ENCODE results near the gene PDLIM4. TPM values are rescaled to one million over a fixed set of nuclear protein-coding genes. Genes with fewer than 3 reads are reported as not detected.
A peak's percentile ranks its signal among the peaks of the same experiment; 100 is the strongest.

The PDLIM4 gene
- total RNA-seq, 8 experiments from 2014 or later = 3.8 to 68.2 (median 19.9) TPM

DNA sequence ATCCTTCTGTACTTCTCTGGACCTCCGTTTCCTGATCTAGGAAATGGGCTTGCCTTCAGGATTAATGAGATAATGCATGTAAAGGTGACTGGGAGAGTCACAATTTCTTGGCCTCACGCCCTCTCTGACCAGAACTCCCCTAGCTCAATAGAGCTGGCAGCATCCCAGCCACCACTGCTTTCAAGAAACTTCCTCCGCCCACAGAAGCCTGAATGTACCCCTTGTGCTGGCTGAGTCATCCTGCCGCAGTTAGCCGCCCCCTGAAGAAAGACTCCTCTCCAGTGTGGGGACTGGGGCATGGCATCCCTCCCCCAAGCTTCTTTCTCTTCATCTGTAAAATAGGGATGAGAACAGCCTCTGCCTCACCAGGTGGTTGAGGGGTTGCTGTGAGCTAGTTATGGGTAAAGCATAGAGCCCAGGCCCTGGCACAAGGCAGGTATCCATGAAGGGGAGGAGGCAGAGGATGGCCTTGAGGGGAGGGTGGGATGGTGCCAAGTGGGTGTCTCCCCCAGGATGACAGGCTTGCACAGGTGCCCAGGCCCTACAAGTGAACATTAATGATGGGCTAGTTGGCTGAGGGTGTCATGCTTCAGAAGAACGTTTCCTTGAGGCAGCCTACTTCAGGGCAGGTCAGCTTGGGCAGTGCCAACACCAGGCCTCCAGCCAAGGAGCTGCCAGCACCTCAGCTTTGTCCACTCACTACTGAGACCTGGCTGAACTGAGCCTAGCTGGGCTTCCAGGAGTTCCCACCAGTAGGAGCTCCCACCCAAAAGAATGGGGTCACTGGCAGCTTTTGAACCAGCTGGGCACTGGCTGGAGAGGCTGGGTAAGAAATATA, 3.4 kb downstream of the PDLIM4 start:
- no peak overlapping the region for H3K4me3 ChIP-seq
- ATAC-seq (replicated peaks in 6 of 8) = peak in 2 of 8 experiments; percentile 5 to 21
- no peak overlapping the region for H3K27ac ChIP-seq
- 30 to 100% (median 75%) methylated on average over 1 to 5 of the region's 6 CpGs; no CpG with 5 or more reads in 1 of the 10 experiments for WGBS, 10 experiments
- H3K4me1 ChIP-seq (replicated peaks in 1 of 2) = peaks cover 27 to 45% of the 10 kb centered on the region in 2 donors
- in situ Hi-C loops (cut with MboI; ENCODE audit: low pct_unique_long_range_greater_than_20kb in 2 of 9, low sequenced_read_pairs in 9 of 9, unreplicated experiment in 9 of 9) = no loop called here

DNA sequence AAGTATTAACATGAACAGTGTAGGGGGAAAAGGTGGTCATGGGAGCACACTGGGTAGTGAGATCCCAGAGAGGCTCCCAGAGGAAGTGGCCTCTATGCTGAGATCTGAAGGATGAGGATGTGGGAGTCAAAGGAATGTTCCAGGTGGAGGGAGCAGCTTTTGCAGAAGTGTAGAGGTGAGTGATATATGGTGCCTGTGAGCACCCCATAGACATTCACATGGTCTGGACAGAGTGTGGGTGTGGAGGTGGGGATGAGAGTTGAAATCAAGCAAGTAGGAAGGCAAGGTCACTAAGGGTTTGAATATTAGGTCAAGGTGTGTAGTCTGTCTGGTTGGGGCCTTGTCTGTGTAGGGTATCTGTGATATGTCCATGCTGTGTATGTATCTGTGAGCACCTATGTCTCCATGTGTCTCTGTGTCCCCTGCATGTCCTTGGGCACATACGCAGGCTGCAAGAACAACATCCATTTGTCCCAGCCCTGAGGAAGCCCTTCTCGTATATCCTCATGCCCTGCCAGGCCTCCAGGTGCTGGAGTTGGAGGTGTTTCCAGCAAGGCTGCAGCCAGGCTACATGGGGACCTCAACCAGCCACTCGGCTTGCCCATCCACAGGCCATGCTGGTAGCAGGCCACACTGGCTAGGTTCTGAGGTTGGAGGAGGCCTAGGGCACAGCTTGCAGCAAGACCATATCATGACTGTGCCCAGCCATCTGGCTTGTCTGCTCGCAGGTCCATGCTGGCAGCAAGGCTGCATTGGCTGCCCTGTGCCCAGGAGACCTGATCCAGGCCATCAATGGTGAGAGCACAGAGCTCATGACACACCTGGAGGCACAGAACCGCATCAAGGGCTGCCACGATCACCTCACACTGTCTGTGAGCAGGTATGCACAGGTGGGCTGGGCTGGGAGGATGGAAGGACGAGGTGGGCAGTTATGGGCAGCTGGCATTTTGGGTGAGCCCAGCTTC, 4.7 kb downstream of the PDLIM4 start:
- no peak for ATAC-seq (replicated peaks in 6 of 8)
- Histone ChIP-seq H3K4me3 (no peak overlapping the region), H3K27ac (no peak overlapping the region), H3K4me1 (replicated peaks in 1 of 2) (peaks cover 29 to 49% of the 10 kb centered on the region in 2 donors)
- in situ Hi-C loops (cut with MboI; ENCODE audit: low pct_unique_long_range_greater_than_20kb in 2 of 9, low sequenced_read_pairs in 9 of 9, unreplicated experiment in 9 of 9) = no loop called here
- 80 to 100% (median 100%) methylated on average over 1 to 4 of the region's 7 CpGs; no CpG with 5 or more reads in 3 of the 10 experiments for WGBS, 10 experiments

GRCh38 chr5:132262882-132263547, 5.5 kb downstream of the PDLIM4 start:
- Histone ChIP-seq H3K4me3 (no peak overlapping the region), H3K4me1 (replicated peaks in 1 of 2) (peaks cover 24 to 45% of the 10 kb centered on the region in 2 donors), H3K27ac (no peak overlapping the region)
- in situ Hi-C loops (cut with MboI; ENCODE audit: low pct_unique_long_range_greater_than_20kb in 2 of 9, low sequenced_read_pairs in 9 of 9, unreplicated experiment in 9 of 9) = no loop called here
- 93 to 100% (median 100%) methylated on average over 2 of the region's 2 CpGs; no CpG with 5 or more reads in 7 of the 10 experiments for WGBS, 10 experiments
- ATAC-seq (replicated peaks in 6 of 8) = no peak

GRCh38 chr5:132263548-132264261, 6.2 kb downstream of the PDLIM4 start:
- H3K4me3 ChIP-seq = no peak overlapping the region
- 0 to 100% (median 49%) methylated on average over 1 to 5 of the region's 7 CpGs; no CpG with 5 or more reads in 5 of the 10 experiments for WGBS, 10 experiments
- peaks cover 18 to 41% of the 10 kb centered on the region in 2 donors for H3K4me1 ChIP-seq (replicated peaks in 1 of 2)
- H3K27ac ChIP-seq = no peak overlapping the region
- peak in 1 of 8 experiments; percentile 15 for ATAC-seq (replicated peaks in 6 of 8)
- in situ Hi-C loops (cut with MboI; ENCODE audit: low pct_unique_long_range_greater_than_20kb in 2 of 9, low sequenced_read_pairs in 9 of 9, unreplicated experiment in 9 of 9) = no loop called here

DNA sequence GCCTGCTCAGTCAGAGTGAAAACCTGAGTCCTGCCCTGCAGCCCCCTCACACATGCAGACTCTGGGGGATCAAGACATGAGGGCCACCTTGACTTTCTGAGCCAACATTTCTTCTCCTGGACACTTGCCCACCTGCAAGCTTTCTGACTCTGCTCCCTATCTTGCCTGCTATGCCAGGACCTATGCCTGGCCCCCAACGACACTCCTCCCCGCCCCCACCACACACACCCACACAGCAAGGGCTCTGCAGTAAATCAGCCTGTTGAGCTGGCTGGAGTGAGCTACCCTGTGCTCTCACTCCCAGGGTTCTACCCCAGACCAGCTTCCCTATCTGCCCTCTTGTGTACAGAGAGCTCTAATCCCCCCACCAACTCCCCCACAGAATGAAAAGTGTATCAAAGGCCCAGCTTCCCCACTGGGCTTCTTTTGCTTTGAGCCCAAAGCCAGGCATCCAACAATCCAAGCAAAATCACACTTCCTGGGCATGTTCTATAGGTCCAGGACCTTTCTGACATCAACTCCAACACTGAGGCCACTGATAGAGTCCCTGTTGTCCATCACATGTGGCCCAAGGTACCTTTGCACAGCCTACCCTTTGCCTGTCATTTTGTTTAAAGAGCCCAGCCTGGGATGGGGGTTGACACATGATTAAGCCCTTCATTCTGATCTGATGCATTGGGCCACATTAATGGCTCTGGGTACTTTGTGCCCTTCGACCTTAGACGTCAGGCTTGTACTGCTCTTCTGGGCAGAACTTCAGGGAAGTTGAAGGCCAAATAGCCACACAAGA, 7.2 kb downstream of the PDLIM4 start:
- ATAC-seq (replicated peaks in 6 of 8) = no peak
- WGBS, 10 experiments = 60 to 80% (median 71%) methylated on average over 1 to 2 of the region's 4 CpGs; no CpG with 5 or more reads in 7 of the 10 experiments
- Histone ChIP-seq H3K4me1 (replicated peaks in 1 of 2) (peaks cover 17 to 41% of the 10 kb centered on the region in 2 donors), H3K4me3 (no peak overlapping the region), H3K27ac (no peak overlapping the region)
- in situ Hi-C loops (cut with MboI; ENCODE audit: low pct_unique_long_range_greater_than_20kb in 2 of 9, low sequenced_read_pairs in 9 of 9, unreplicated experiment in 9 of 9) = no loop called here

DNA sequence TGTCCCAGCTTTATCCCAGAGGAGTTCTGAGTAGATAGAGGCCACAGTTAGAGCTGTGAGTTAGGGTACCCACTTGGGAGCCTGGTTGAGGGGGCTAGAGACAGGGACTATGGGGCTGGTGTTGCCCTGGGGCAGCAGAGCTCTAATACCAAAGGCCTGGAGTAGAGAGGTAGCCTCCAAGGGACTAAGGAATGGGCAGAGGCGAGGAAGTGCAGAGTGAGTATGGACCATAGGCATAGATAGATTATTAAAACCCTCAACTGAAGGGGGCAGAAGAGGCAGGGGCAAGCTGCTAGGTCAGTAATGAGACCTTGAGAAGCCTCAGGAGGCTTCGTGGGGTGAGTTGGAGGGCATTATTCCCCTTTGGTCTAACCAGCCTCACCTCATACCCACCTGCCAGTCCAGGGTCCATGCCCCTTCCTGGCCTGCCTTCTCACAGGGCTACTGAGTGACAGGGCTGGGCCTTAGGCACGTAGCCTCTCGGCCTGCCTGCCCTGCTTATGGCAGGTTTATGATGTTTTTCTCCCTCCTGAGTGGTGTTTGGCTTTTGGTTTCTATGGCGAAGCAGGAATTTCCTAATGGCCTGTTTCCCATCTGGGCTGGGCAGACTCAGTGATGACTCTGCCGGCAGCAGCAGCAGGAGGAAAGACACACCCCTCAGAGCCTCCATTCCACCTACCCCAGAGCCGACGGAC, 8.0 kb downstream of the PDLIM4 start:
- no peak overlapping the region for H3K4me3 ChIP-seq
- peaks cover 15 to 34% of the 10 kb centered on the region in 2 donors for H3K4me1 ChIP-seq (replicated peaks in 1 of 2)
- peak overlapping the region in 1 of 2 donors; percentile 50 for H3K27ac ChIP-seq
- ATAC-seq (replicated peaks in 6 of 8) = peak; percentile 77 to 85 (median 82)
- in situ Hi-C loops (cut with MboI; ENCODE audit: low pct_unique_long_range_greater_than_20kb in 2 of 9, low sequenced_read_pairs in 9 of 9, unreplicated experiment in 9 of 9) = no loop called here
- WGBS, 10 experiments = 0 to 100% (median 100%) methylated on average over 1 of the region's 8 CpGs; no CpG with 5 or more reads in 7 of the 10 experiments

GRCh38 chr5:132266031-132266835, 8.7 kb downstream of the PDLIM4 start:
- in situ Hi-C loops (cut with MboI; ENCODE audit: low pct_unique_long_range_greater_than_20kb in 2 of 9, low sequenced_read_pairs in 9 of 9, unreplicated experiment in 9 of 9) = no loop called here
- H3K4me3 ChIP-seq = no peak overlapping the region
- 80 to 100% (median 93%) methylated on average over 1 to 5 of the region's 7 CpGs; no CpG with 5 or more reads in 5 of the 10 experiments for WGBS, 10 experiments
- H3K4me1 ChIP-seq (replicated peaks in 1 of 2) = peaks cover 15 to 30% of the 10 kb centered on the region in 2 donors
- no peak for ATAC-seq (replicated peaks in 6 of 8)
- peak overlapping the region in 1 of 2 donors; percentile 50 for H3K27ac ChIP-seq

DNA sequence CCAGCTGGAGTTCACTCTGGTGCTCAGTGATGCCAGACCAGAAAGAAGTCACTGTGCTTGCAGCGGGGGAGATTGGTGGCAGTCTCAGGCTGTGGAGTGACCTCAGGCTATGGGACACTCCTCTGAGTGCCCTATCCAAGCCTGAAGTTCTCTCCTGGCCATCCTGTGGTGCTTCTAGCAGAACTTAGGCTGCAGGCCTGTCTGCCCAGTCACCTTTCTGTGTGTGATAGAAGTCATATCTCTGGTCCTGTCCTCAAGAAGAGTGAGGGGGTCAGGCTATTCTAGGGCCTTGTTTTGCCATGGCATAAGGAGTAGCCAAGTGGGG, 9.3 kb downstream of the PDLIM4 start:
- Histone ChIP-seq H3K4me3 (no peak overlapping the region), H3K27ac (no peak overlapping the region), H3K4me1 (replicated peaks in 1 of 2) (peaks cover 15 to 30% of the 10 kb centered on the region in 2 donors)
- in situ Hi-C loops (cut with MboI; ENCODE audit: low pct_unique_long_range_greater_than_20kb in 2 of 9, low sequenced_read_pairs in 9 of 9, unreplicated experiment in 9 of 9) = no loop called here
- WGBS, 10 experiments = 60 to 100% (median 100%) methylated on average over 1 of the region's 1 CpG; no CpG with 5 or more reads in 7 of the 10 experiments
- ATAC-seq (replicated peaks in 6 of 8) = no peak

GRCh38 chr5:132267166-132267739, 9.8 kb downstream of the PDLIM4 start:
- Histone ChIP-seq H3K4me1 (replicated peaks in 1 of 2) (peaks cover 15 to 30% of the 10 kb centered on the region in 2 donors), H3K27ac (no peak overlapping the region), H3K4me3 (no peak overlapping the region)
- no peak for ATAC-seq (replicated peaks in 6 of 8)
- in situ Hi-C loops (cut with MboI; ENCODE audit: low pct_unique_long_range_greater_than_20kb in 2 of 9, low sequenced_read_pairs in 9 of 9, unreplicated experiment in 9 of 9) = no loop called here

DNA sequence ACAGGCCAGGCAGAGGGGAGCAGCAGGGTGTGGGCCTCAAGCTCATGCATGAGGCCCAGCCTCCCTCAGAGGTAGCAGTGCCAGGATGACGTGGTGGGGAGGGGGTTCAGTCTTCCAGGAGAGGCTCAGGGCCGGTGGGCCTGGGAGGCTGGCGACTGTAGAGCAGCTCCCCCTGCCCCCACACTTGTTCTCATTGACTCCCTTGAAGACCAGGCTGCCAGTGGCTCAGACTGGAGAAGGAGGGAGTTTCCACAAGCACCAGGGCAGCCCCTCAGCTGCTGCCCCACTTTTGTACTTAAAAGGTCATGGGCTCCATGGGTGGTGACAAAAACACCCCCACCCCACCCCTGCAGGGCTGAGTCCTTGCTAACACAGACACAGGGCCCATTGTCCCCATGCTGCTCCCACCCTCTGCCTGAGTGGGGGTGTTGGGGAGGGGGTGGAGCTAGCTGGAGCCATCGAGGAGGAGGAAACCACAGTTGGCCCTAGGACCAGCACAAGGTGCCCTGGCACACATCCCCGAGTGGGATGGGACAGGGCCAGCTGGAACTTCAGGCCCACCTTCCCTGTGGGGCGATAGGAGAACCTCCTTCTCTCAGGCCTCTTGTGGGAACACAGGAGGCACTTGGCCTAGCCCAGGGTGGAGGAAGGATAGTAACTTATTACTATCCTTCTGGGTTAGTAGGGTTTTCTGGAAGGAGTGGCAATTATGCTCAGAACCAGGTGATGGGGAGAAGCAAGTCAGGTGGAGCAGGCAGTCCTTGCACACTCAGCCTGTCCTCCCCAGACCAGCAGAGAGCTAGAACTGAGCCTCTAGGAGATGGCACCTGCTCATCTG, 10.7 kb downstream of the PDLIM4 start:
- WGBS, 10 experiments = 60 to 100% methylated on average over 1 to 2 of the region's 6 CpGs; no CpG with 5 or more reads in 8 of the 10 experiments
- H3K27ac ChIP-seq = no peak overlapping the region
- ATAC-seq (replicated peaks in 6 of 8) = no peak
- in situ Hi-C loops (cut with MboI; ENCODE audit: low pct_unique_long_range_greater_than_20kb in 2 of 9, low sequenced_read_pairs in 9 of 9, unreplicated experiment in 9 of 9) = no loop called here
- no peak overlapping the region for H3K4me3 ChIP-seq
- peaks cover 15 to 30% of the 10 kb centered on the region in 2 donors for H3K4me1 ChIP-seq (replicated peaks in 1 of 2)
